PC-9 (cell line): Measurements from ENCODE around the gene FUBP3. TPM values are rescaled to one million over a fixed set of nuclear protein-coding genes. Genes with fewer than 3 reads are reported as not detected.

ENCODE experiments used
- BruUV-seq: library from RNA; stranded (reverse); fragments of 400-500 nt; replicated peaks from 2 replicates; lab custom pipeline; 2021; lab: Mats Ljungman, UMichigan
- CTCF ChIA-PET: fragments of 300-600 bp; sonication (Branson Sonifier 250); formaldehyde crosslinking; loops from one replicate; lab custom pipeline; 2022; ENCODE audit warnings: antibody characterized with exemption; lab: Charles Lee
- POLR2A ChIA-PET: fragments of 300-600 bp; sonication (Branson Sonifier 250); formaldehyde crosslinking; loops from one replicate; lab custom pipeline; 2022; ENCODE audit warnings: antibody characterized with exemption; ENCODE audit not compliant: unreplicated experiment; lab: Charles Lee
- DNase-seq, 2 experiments: peaks; one replicate each; pipeline versions ENCODE4 v3.0.0 to v3.0.0-alpha.2; 2015 to 2022; ENCODE audit warnings: mixed read lengths in 1 of 2
- H2AFZ ChIP-seq: fragments of 200-600 bp; sonication (generic); 2 replicates; pipeline ENCODE4 v1.8.1; 2017; ENCODE audit warnings: antibody characterized with exemption
- H3F3A ChIP-seq: fragments of 200-600 bp; sonication (generic); 2 replicates; pipeline ENCODE4 v1.8.1; 2017; ENCODE audit warnings: antibody characterized with exemption, mild to moderate bottlenecking, low read depth; ENCODE audit not compliant: insufficient read depth
- H3K27ac ChIP-seq: fragments of 200-600 bp; sonication (generic); 2 replicates; pipeline ENCODE4 v1.6.1; 2016; ENCODE audit warnings: mixed run types
- H3K27me3 ChIP-seq: fragments of 200-600 bp; sonication (generic); 2 replicates; pipeline ENCODE4 v1.6.1; 2016; ENCODE audit warnings: low read depth, mixed run types; ENCODE audit not compliant: insufficient read depth
- H3K36me3 ChIP-seq: fragments of 200-600 bp; sonication (generic); 2 replicates; pipeline ENCODE4 v1.6.1; 2016; ENCODE audit warnings: low read depth, mixed run types
- H3K4me1 ChIP-seq: fragments of 200-600 bp; sonication (generic); replicated peaks from 2 replicates; pipeline ENCODE4 v1.6.1; 2016; ENCODE audit warnings: mixed run types; ENCODE audit not compliant: insufficient read depth
- H3K4me2 ChIP-seq: fragments of 200-600 bp; sonication (generic); 2 replicates; pipeline ENCODE4 v1.6.1; 2017; ENCODE audit warnings: mixed run types
- H3K4me3 ChIP-seq: fragments of 200-600 bp; sonication (generic); 2 replicates; pipeline ENCODE4 v1.6.1; 2016; ENCODE audit warnings: mixed run types
- H3K79me2 ChIP-seq: fragments of 200-600 bp; sonication (generic); 2 replicates; pipeline ENCODE4 v1.6.1; 2017; ENCODE audit warnings: low read depth, mixed run types
- H3K9me2 ChIP-seq: fragments of 200-600 bp; sonication (generic); 2 replicates; pipeline ENCODE4 v1.8.1; 2017; ENCODE audit warnings: mild to moderate bottlenecking; ENCODE audit not compliant: insufficient read depth
- H3K9me3 ChIP-seq: fragments of 200-600 bp; sonication (generic); 2 replicates; pipeline ENCODE4 v1.8.1; 2016; ENCODE audit warnings: low read depth; ENCODE audit not compliant: insufficient read depth
- H4K20me1 ChIP-seq: fragments of 200-600 bp; sonication (generic); 2 replicates; pipeline ENCODE4 v1.8.1; 2017; ENCODE audit not compliant: insufficient read depth
- EZH2 ChIP-seq: fragments of 200-600 bp; sonication (generic); IDR thresholded peaks from 2 replicates; pipeline ENCODE4 v1.8.0; 2017; ENCODE audit warnings: antibody characterized with exemption, low read depth
- intact Hi-C: fragments of 100-400 bp; cut with micrococcal nuclease; formaldehyde crosslinking; loops from one replicate; pipeline ENCODE4 v1.10.0; 2022; ENCODE audit not compliant: unreplicated experiment
- total RNA-seq: library from RNA; stranded (reverse); gene quantifications from 2 replicates; pipeline ENCODE4 v1.2.3, GENCODE V29; 2021
- TF ChIP-seq, protein P1 (sequence below): fragments of 200-600 bp; sonication (generic); conservative IDR thresholded peaks from 2 replicates; pipeline ENCODE4 v1.6.1; 2017; ENCODE audit warnings: mixed run types, antibody characterized with exemption, mild to moderate bottlenecking, moderate library complexity

The FUBP3 gene
- total RNA-seq, 1 experiment from 2014 or later: 75.6 TPM

DNA sequence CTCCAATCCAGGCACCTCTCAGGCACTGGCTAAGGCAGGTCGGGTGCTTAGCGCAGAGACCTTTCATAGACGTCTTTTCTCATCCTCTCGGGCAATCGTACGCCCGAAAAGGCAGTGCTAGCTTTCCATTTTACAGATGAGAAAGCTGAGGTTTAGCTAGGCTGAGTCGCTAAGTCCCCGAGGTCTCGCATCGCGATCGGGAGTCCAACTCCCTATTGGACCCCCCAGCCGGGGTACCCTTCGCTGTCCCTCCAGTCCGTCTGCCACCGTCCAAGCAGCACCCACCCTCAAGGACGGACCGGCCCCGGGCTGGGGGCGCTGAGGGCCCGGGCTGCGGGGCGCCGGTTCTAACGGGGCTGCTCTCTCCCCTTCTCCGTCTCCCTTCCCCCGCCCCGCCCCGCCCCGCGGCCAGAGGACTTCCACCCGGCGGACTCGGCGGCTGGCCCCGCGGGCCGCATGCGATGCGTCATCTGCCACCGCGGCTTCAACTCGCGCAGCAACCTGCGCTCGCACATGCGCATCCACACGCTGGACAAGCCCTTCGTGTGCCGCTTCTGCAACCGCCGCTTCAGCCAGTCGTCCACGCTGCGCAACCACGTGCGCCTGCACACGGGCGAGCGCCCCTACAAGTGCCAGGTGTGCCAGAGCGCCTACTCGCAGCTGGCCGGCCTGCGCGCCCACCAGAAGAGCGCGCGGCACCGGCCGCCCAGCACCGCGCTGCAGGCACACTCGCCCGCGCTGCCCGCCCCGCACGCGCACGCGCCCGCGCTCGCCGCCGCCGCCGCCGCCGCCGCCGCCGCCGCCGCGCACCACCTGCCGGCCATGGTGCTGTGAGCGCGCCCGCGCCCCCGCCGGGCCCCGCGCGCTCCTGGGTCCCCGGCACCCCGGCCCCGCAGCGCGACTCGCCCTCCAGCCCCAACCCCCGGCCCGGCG is 101.7 kb downstream of the FUBP3 start:
- Histone ChIP-seq H3K9me3 (no peaks in the 10 kb centered on the region), H4K20me1 (no peaks in the 10 kb centered on the region), H3K27me3 (no peaks in the 10 kb centered on the region; the same call in 1 of the 2 replicates), H3K27ac (no peak overlapping the region), H2AFZ (peak overlapping the region; percentile 96; the same call in 1 of the 2 replicates), H3K79me2 (no peaks in the 10 kb centered on the region), H3K4me2 (peak overlapping the region; percentile 84), H3K4me3 (peak overlapping the region; percentile 76; the same call in 1 of the 2 replicates), H3F3A (peaks cover 4% of the 10 kb centered on the region), H3K9me2 (no peaks in the 10 kb centered on the region), H3K36me3 (no peaks in the 10 kb centered on the region), H3K4me1 (peaks cover 6% of the 10 kb centered on the region)
- ChIA-PET POLR2A (no interaction called here), CTCF (interaction anchor here (0.6 kb wide), 2 partner anchors 223 to 421 kb away, joined by 6 to 9 read pairs; no protein-coding TSS in a partner anchor)
- intact Hi-C loops: loop anchor here (1.0 to 10.0 kb wide), 3 partner anchors 441 to 1039 kb away; partner anchors contain the start of gene ASB6
- no TSS peak for BruUV-seq
- peak; percentile 78 to 91 for DNase-seq
- TF ChIP-seq, protein P1, sequence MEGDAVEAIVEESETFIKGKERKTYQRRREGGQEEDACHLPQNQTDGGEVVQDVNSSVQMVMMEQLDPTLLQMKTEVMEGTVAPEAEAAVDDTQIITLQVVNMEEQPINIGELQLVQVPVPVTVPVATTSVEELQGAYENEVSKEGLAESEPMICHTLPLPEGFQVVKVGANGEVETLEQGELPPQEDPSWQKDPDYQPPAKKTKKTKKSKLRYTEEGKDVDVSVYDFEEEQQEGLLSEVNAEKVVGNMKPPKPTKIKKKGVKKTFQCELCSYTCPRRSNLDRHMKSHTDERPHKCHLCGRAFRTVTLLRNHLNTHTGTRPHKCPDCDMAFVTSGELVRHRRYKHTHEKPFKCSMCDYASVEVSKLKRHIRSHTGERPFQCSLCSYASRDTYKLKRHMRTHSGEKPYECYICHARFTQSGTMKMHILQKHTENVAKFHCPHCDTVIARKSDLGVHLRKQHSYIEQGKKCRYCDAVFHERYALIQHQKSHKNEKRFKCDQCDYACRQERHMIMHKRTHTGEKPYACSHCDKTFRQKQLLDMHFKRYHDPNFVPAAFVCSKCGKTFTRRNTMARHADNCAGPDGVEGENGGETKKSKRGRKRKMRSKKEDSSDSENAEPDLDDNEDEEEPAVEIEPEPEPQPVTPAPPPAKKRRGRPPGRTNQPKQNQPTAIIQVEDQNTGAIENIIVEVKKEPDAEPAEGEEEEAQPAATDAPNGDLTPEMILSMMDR: no peak
- no peak for TF ChIP-seq EZH2

- no peaks in the 10 kb centered on the region for H3K9me2 ChIP-seq
- no peaks in the 10 kb centered on the region for H3K36me3 ChIP-seq
- H3K27me3 ChIP-seq: no peaks in the 10 kb centered on the region; the same call in 1 of the 2 replicates
- TF ChIP-seq, protein P1: no peak
- no peak for TF ChIP-seq EZH2
- H3K27ac ChIP-seq: no peak overlapping the region
- no TSS peak for BruUV-seq
- H3F3A ChIP-seq: peaks cover 4% of the 10 kb centered on the region
- peaks cover 6% of the 10 kb centered on the region for H3K4me1 ChIP-seq
- intact Hi-C loops: loop anchor here (1.0 to 10.0 kb wide), 5 partner anchors 221 to 1040 kb away; partner anchors contain the start of gene ASB6
- CTCF ChIA-PET: interaction anchor here (0.5 to 1.2 kb wide), 8 partner anchors 28 to 1633 kb away, joined by 3 to 14 read pairs (median 4); no protein-coding TSS in a partner anchor
- POLR2A ChIA-PET: no interaction called here
- no peaks in the 10 kb centered on the region for H3K9me3 ChIP-seq
- H4K20me1 ChIP-seq: no peaks in the 10 kb centered on the region
- peak overlapping the region; percentile 96 for H2AFZ ChIP-seq
- peak in 1 of 2 experiments; percentile 45 for DNase-seq
- peak overlapping the region; percentile 76 for H3K4me3 ChIP-seq
- no peaks in the 10 kb centered on the region for H3K79me2 ChIP-seq
- peak overlapping the region; percentile 84 for H3K4me2 ChIP-seq
These were observed 102.5 kb downstream of the FUBP3 start for GRCh38 chr9:130681769-130682420.
